SU-DHL-6 (cell line): ENCODE measurements around the gene APBB2.

Experiments used
- CTCF ChIP-seq: fragments of 200-600 bp; sonication (generic); IDR thresholded peaks from one replicate; pipeline ENCODE4 v1.5.1; 2017; ENCODE audit warnings: antibody characterized with exemption, mild to moderate bottlenecking, low read length, moderate library complexity; ENCODE audit not compliant: insufficient read depth, poor library complexity, severe bottlenecking
- EZH2phosphoT487 ChIP-seq: fragments of 200-600 bp; sonication (generic), shearing (Covaris generic); conservative IDR thresholded peaks from 2 replicates; pipeline ENCODE4 v1.6.1; 2018; ENCODE audit warnings: mild to moderate bottlenecking, antibody characterized with exemption, low read length, moderate library complexity, mixed read lengths

DNA sequence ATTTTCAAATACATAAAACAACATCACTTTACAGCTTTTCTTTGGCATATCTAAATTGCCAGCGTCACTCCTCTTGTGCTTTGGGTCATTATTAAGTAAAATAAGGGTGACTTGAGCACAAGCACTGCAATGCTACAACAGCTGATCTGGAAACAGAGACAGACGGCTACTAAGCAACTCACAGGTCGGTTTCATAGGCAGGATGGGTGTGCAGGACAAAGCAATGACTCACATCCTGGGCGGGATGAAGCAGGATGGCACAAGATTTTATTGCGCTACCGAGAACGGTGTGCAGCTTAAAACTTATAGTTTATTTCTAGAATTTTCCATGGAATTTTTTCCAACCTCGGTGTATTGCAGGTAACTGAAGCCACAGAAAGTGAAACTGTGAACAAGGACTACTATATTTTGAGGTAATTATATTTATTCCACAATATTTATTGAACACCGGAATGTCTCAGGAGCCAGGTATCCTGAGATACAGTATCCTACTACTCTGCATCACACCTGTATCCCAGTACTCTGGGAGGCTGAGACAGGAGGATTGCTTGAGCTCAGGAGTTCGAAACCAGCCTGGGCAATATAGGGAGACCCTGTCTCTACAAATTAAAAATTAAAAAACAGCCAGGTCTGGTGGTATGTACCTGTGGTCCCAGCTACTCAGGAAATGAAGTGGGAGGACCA is 215.5 kb downstream of the APBB2 start:
- no peak for TF ChIP-seq CTCF
- no peak for TF ChIP-seq EZH2phosphoT487
